ENCODE data around the gene AFF4. TPM values are rescaled to one million over a fixed set of nuclear protein-coding genes. Genes with fewer than 3 reads are reported as not detected.

The AFF4 gene
- total RNA-seq, 2 donors from 2014 or later, result 107 to 108 TPM

- Histone ChIP-seq H3K4me1 (ENCODE audit: control insufficient read depth, insufficient read depth, low read length) (peaks cover 6% of the 10 kb centered on the region), H3K36me3 (ENCODE audit: control insufficient read depth, insufficient read depth, low read length) (peaks cover 30% of the 10 kb centered on the region), H3K9ac (ENCODE audit: extremely low read depth, low read length, poor library complexity, severe bottlenecking) (peak overlapping the region; percentile 95), H3K27me3 (ENCODE audit: control insufficient read depth, insufficient read depth, low read length, poor library complexity, severe bottlenecking) (peaks cover 20% of the 10 kb centered on the region), H3K4me3 (ENCODE audit: low read length) (peak overlapping the region; percentile 91), H3K27ac (ENCODE audit: low read depth, low read length) (peak overlapping the region; percentile 91), H3K9me3 (ENCODE audit: control insufficient read depth, low read length) (no peaks in the 10 kb centered on the region)
- H3K4me1 Mint-ChIP-seq, result peaks cover 26% of the 10 kb centered on the region
- no peak for DNase-seq
- no peaks in the 10 kb centered on the region for H3K9me3 Mint-ChIP-seq
- WGBS, 2 experiments (ENCODE audit: insufficient coverage in 1 of 2, insufficient read length in 1 of 2), result 53 to 81% methylated on average over 19 to 30 of the region's 30 CpGs
- peak overlapping the region; percentile 92 for H3K4me3 Mint-ChIP-seq
- no peak for TF ChIP-seq CTCF (conservative IDR thresholded peaks at IDR 0.05)
- peak overlapping the region; percentile 99 for H3K27ac Mint-ChIP-seq
- peaks cover 16% of the 10 kb centered on the region for H3K36me3 Mint-ChIP-seq (ENCODE audit: low read depth)
- peaks cover 3% of the 10 kb centered on the region for H3K27me3 Mint-ChIP-seq (ENCODE audit: insufficient read depth)
Measured at GRCh38 chr5:132865668-132866341, 97.6 kb downstream of the AFF4 start.

DNA sequence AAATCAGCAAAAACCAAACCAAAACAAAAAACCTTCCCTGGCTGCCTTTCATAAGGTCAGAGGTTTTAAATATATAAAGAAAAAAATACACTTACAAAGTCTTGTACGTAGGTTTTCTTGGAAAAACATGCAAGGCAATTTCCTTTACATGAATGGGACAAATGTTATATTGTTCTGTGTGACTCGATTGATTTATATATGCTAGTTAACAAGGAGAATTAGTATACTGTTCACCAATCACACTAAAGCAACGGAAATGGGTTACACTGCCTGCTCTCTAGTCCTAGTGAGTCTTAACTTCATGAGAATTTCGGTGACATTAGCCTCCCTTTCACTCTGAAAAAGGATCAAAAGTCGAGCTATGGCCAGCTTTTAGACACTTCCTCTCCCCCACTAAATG is 102.7 kb downstream of the AFF4 start:
- H3K36me3 Mint-ChIP-seq (ENCODE audit: low read depth), result no peaks in the 10 kb centered on the region
- WGBS, 2 experiments (ENCODE audit: insufficient coverage in 1 of 2, insufficient read length in 1 of 2), result 86 to 91% methylated on average over 4 to 5 of the region's 5 CpGs
- Histone ChIP-seq H3K36me3 (ENCODE audit: control insufficient read depth, insufficient read depth, low read length) (no peaks in the 10 kb centered on the region), H3K9me3 (ENCODE audit: control insufficient read depth, low read length) (no peaks in the 10 kb centered on the region), H3K9ac (ENCODE audit: extremely low read depth, low read length, poor library complexity, severe bottlenecking) (no peak overlapping the region), H3K4me3 (ENCODE audit: low read length) (no peak overlapping the region), H3K27ac (ENCODE audit: low read depth, low read length) (no peak overlapping the region), H3K27me3 (ENCODE audit: control insufficient read depth, insufficient read depth, low read length, poor library complexity, severe bottlenecking) (peaks cover 32% of the 10 kb centered on the region), H3K4me1 (ENCODE audit: control insufficient read depth, insufficient read depth, low read length) (peaks cover 3% of the 10 kb centered on the region)
- H3K4me1 Mint-ChIP-seq, result peaks cover 15% of the 10 kb centered on the region
- H3K4me3 Mint-ChIP-seq, result no peak overlapping the region
- H3K9me3 Mint-ChIP-seq, result no peaks in the 10 kb centered on the region
- H3K27ac Mint-ChIP-seq, result no peak overlapping the region
- peaks cover 6% of the 10 kb centered on the region for H3K27me3 Mint-ChIP-seq (ENCODE audit: insufficient read depth)
- DNase-seq, result no peak
- TF ChIP-seq CTCF (conservative IDR thresholded peaks at IDR 0.05), result no peak

- peaks cover 10% of the 10 kb centered on the region for H3K4me1 Mint-ChIP-seq
- no peak overlapping the region for H3K27ac ChIP-seq (ENCODE audit: low read depth, low read length)
- no peaks in the 10 kb centered on the region for H3K36me3 Mint-ChIP-seq (ENCODE audit: low read depth)
- WGBS, 2 experiments (ENCODE audit: insufficient coverage in 1 of 2, insufficient read length in 1 of 2), result 86 to 87% methylated on average over 1 to 2 of the region's 2 CpGs
- H3K9me3 Mint-ChIP-seq, result no peaks in the 10 kb centered on the region
- H3K27me3 ChIP-seq (ENCODE audit: control insufficient read depth, insufficient read depth, low read length, poor library complexity, severe bottlenecking), result peaks cover 32% of the 10 kb centered on the region
- no peak for DNase-seq
- no peak overlapping the region for H3K4me3 ChIP-seq (ENCODE audit: low read length)
- peaks cover 6% of the 10 kb centered on the region for H3K27me3 Mint-ChIP-seq (ENCODE audit: insufficient read depth)
- H3K4me3 Mint-ChIP-seq, result no peak overlapping the region
- no peak overlapping the region for H3K27ac Mint-ChIP-seq
- H3K9ac ChIP-seq (ENCODE audit: extremely low read depth, low read length, poor library complexity, severe bottlenecking), result no peak overlapping the region
- no peaks in the 10 kb centered on the region for H3K9me3 ChIP-seq (ENCODE audit: control insufficient read depth, low read length)
- TF ChIP-seq CTCF (conservative IDR thresholded peaks at IDR 0.05), result no peak
- H3K4me1 ChIP-seq (ENCODE audit: control insufficient read depth, insufficient read depth, low read length), result no peaks in the 10 kb centered on the region
- no peaks in the 10 kb centered on the region for H3K36me3 ChIP-seq (ENCODE audit: control insufficient read depth, insufficient read depth, low read length)
Measured at GRCh38 chr5:132859889-132860437, 103.5 kb downstream of the AFF4 start.
